IMR-90 (cell line): Measurements from ENCODE around the gene ASGR2. TPM values are rescaled to one million over a fixed set of nuclear protein-coding genes. Genes with fewer than 3 reads are reported as not detected.

ENCODE experiments used
- ATAC-seq: fragments of 200-7000 bp; cut with Tn5 transposase; 2 replicates; pipeline ENCODE4 v1.9.1; 2020; ENCODE audit warnings: low read depth, mild to moderate bottlenecking, moderate library complexity
- BruUV-seq: library from RNA; stranded (reverse); fragments of 400-500 nt; replicated peaks from 2 replicates; lab custom pipeline; 2021; lab: Mats Ljungman, UMichigan
- CTCF ChIA-PET: fragments of 300-600 bp; formaldehyde crosslinking; extraction: SDS; loops from one replicate; lab custom pipeline; 2021; ENCODE audit warnings: antibody characterized with exemption; lab: Yijun Ruan, JAX
- POLR2A ChIA-PET: fragments of 300-600 bp; sonication (Branson Sonifier 250); formaldehyde crosslinking; loops from one replicate; lab custom pipeline; 2022; ENCODE audit warnings: antibody characterized with exemption; ENCODE audit not compliant: unreplicated experiment; lab: Charles Lee
- DNase-seq: peaks from one replicate; pipeline ENCODE4 v3.0.0; 2013
- H2AFZ ChIP-seq: replicated peaks from 2 replicates; pipeline ENCODE3; 2013; ENCODE audit warnings: low read length, mild to moderate bottlenecking; ENCODE audit not compliant: poor library complexity
- H2AK5ac ChIP-seq: 2 replicates; pipeline ENCODE4 v1.6.1; 2013; ENCODE audit warnings: low read depth, low read length, inconsistent platforms
- H2AK9ac ChIP-seq: replicated peaks from 2 replicates; pipeline ENCODE3; 2013; ENCODE audit warnings: mild to moderate bottlenecking, low read depth, low read length, moderate library complexity; ENCODE audit not compliant: poor library complexity
- H2BK120ac ChIP-seq: 2 replicates; pipeline ENCODE4 v1.6.1; 2013; ENCODE audit warnings: low read depth, low read length, inconsistent platforms
- H2BK15ac ChIP-seq: 3 replicates; pipeline ENCODE4 v1.6.1; 2013; ENCODE audit warnings: low read depth, low read length, inconsistent platforms
- H2BK20ac ChIP-seq: 2 replicates; pipeline ENCODE4 v1.6.1; 2013; ENCODE audit warnings: low read depth, mild to moderate bottlenecking, inconsistent platforms, low read length, moderate library complexity
- H2BK5ac ChIP-seq: 2 replicates; pipeline ENCODE4 v1.6.1; 2013; ENCODE audit warnings: mild to moderate bottlenecking, low read depth, low read length, inconsistent platforms; ENCODE audit not compliant: poor library complexity, severe bottlenecking
- H3K14ac ChIP-seq: replicated peaks from 2 replicates; pipeline ENCODE4 v1.6.1; 2013; ENCODE audit warnings: low read depth, low read length, inconsistent platforms
- H3K18ac ChIP-seq: 2 replicates; pipeline ENCODE4 v1.6.1; 2013; ENCODE audit warnings: low read depth, low read length, control low read depth
- H3K23ac ChIP-seq: 2 replicates; pipeline ENCODE4 v1.6.1; 2013; ENCODE audit warnings: low read depth, low read length, inconsistent platforms
- H3K27ac ChIP-seq: 2 replicates; pipeline ENCODE4 v1.5.1; 2013; ENCODE audit warnings: mild to moderate bottlenecking, control low read depth, low read length; ENCODE audit not compliant: insufficient read depth
- H3K27me3 ChIP-seq: 2 replicates; pipeline ENCODE4 v1.6.1; 2013; ENCODE audit warnings: low read length; ENCODE audit not compliant: control insufficient read depth, insufficient read depth
- H3K36me3 ChIP-seq: 2 replicates; pipeline ENCODE4 v1.6.1; 2013; ENCODE audit warnings: low read length, mixed read lengths; ENCODE audit not compliant: control insufficient read depth, insufficient read depth
- H3K4ac ChIP-seq: 2 replicates; pipeline ENCODE4 v1.6.1; 2013; ENCODE audit warnings: low read depth, low read length, inconsistent platforms
- H3K4me1 ChIP-seq: 2 replicates; pipeline ENCODE4 v1.6.1; 2013; ENCODE audit warnings: low read length, mixed read lengths; ENCODE audit not compliant: control insufficient read depth, insufficient read depth
- H3K4me2 ChIP-seq: 2 replicates; pipeline ENCODE4 v1.6.1; 2013; ENCODE audit warnings: low read depth, mild to moderate bottlenecking, control low read depth, low read length, moderate library complexity
- H3K4me3 ChIP-seq: 2 replicates; pipeline ENCODE4 v1.5.1; 2013; ENCODE audit warnings: low read depth, mild to moderate bottlenecking, control low read depth, low read length, moderate library complexity; ENCODE audit not compliant: insufficient read depth
- H3K56ac ChIP-seq: 2 replicates; pipeline ENCODE4 v1.6.1; 2013; ENCODE audit warnings: low read length, inconsistent platforms; ENCODE audit not compliant: insufficient read depth; ENCODE audit errors: extremely low read depth
- H3K79me1 ChIP-seq, 2 experiments: 2 replicates each; pipeline ENCODE4 v1.6.1; 2013; ENCODE audit warnings: low read length in 2 of 2, inconsistent platforms in 1 of 2, low read depth in 1 of 2
- H3K9ac ChIP-seq: 2 replicates; pipeline ENCODE4 v1.6.1; 2013; ENCODE audit warnings: low read depth, low read length, control low read depth
- H3K9me1 ChIP-seq: 2 replicates; pipeline ENCODE4 v1.6.1; 2013; ENCODE audit warnings: low read length, inconsistent platforms; ENCODE audit not compliant: insufficient read depth
- H3K9me3 ChIP-seq: 2 replicates; pipeline ENCODE4 v1.6.1; 2013; ENCODE audit warnings: low read length; ENCODE audit not compliant: control insufficient read depth, insufficient read depth
- H4K20me1 ChIP-seq: 2 replicates; pipeline ENCODE4 v1.6.1; 2013; ENCODE audit warnings: low read length, inconsistent platforms; ENCODE audit not compliant: insufficient read depth
- H4K5ac ChIP-seq: 2 replicates; pipeline ENCODE4 v1.6.1; 2013; ENCODE audit warnings: mild to moderate bottlenecking, low read depth, low read length, control low read depth
- H4K8ac ChIP-seq, 2 experiments: 2 replicates each; pipeline ENCODE4 v1.6.1; 2013; ENCODE audit warnings: low read depth in 2 of 2, low read length in 2 of 2, control low read depth in 1 of 2, inconsistent platforms in 1 of 2
- H4K91ac ChIP-seq: 2 replicates; pipeline ENCODE4 v1.6.1; 2013; ENCODE audit warnings: low read depth, low read length, inconsistent platforms; ENCODE audit not compliant: insufficient read depth
- BHLHE40 ChIP-seq: fragments of 150-350 bp; IDR thresholded peaks from 2 replicates; pipeline ENCODE4 v1.6.1; 2016; ENCODE audit warnings: mild to moderate bottlenecking, low read depth, low read length
- CEBPB ChIP-seq: IDR thresholded peaks from 2 replicates; pipeline ENCODE4 v1.6.1; 2012; ENCODE audit warnings: low read depth, low read length, improper control_type of control experiment
- ELK1 ChIP-seq: fragments of 150-350 bp; IDR thresholded peaks from 2 replicates; pipeline ENCODE4 v1.6.1; 2016; ENCODE audit warnings: low read depth, mild to moderate bottlenecking, low read length, moderate library complexity, borderline replicate concordance
- FOS ChIP-seq: fragments of 150-350 bp; IDR thresholded peaks from 2 replicates; pipeline ENCODE4 v1.6.1; 2016; ENCODE audit warnings: low read depth, low read length
- MAFK ChIP-seq: IDR thresholded peaks from 2 replicates; pipeline ENCODE4 v1.6.1; 2012; ENCODE audit warnings: low read depth, low read length, improper control_type of control experiment
- MXI1 ChIP-seq: IDR thresholded peaks from 2 replicates; pipeline ENCODE4 v1.6.1; 2012; ENCODE audit warnings: low read depth, mild to moderate bottlenecking, low read length, moderate library complexity, borderline replicate concordance
- NFE2L2 ChIP-seq: fragments of 150-350 bp; IDR thresholded peaks from 2 replicates; pipeline ENCODE4 v1.6.1; 2016; ENCODE audit warnings: low read depth, mild to moderate bottlenecking, low read length
- POLR2A ChIP-seq: IDR thresholded peaks from 2 replicates; pipeline ENCODE4 v1.6.1; 2012; ENCODE audit warnings: mild to moderate bottlenecking, low read depth, low read length
- RAD21 ChIP-seq: IDR thresholded peaks from 2 replicates; pipeline ENCODE4 v1.6.1; 2012; ENCODE audit warnings: low read length, improper control_type of control experiment
- RCOR1 ChIP-seq: IDR thresholded peaks from 2 replicates; pipeline ENCODE4 v1.6.1; 2012; ENCODE audit warnings: mild to moderate bottlenecking, low read length, improper control_type of control experiment; ENCODE audit not compliant: insufficient replicate concordance
- SMC3 ChIP-seq: fragments of 150-350 bp; IDR thresholded peaks from 2 replicates; pipeline ENCODE4 v1.6.1; 2016; ENCODE audit warnings: low read depth, mild to moderate bottlenecking, antibody characterized with exemption, low read length, moderate library complexity
- WGBS, 2 experiments: methylation state at CpG; one replicate each; pipeline versions ENCODE4 v1.1.5 to v1.1.7; 2013; ENCODE audit warnings: missing lambda C conversion rate in 2 of 2; ENCODE audit not compliant: insufficient read length in 1 of 2; ENCODE audit errors: extremely low coverage in 2 of 2; 5-methylcytosine and 5-hydroxymethylcytosine counted together
- dilution Hi-C: fragments of 300-500 bp; cut with HindIII; formaldehyde crosslinking; loops from one replicate; pipeline ENCODE4 v1.14.3; 2018; ENCODE audit warnings: low sequenced_read_pairs; ENCODE audit not compliant: unreplicated experiment
- in situ Hi-C: fragments of 300-500 bp; cut with MboI; formaldehyde crosslinking; loops from 3 replicates; pipeline ENCODE4 v1.14.3; 2019; ENCODE audit warnings: low sequenced_read_pairs, inconsistent platforms, mixed read lengths
- intact Hi-C: fragments of 100-400 bp; cut with micrococcal nuclease; formaldehyde crosslinking; loops from 2 replicates; pipeline ENCODE4 v1.10.0; 2022
- polyA plus RNA-seq, 3 experiments: library from polyadenylated mRNA; depleted of rRNA; stranded (reverse); fragments of >200 nt; gene quantifications; 2 replicates each; pipeline ENCODE4 v1.2.3, GENCODE V29; 2012; ENCODE audit warnings: low replicate concordance in 1 of 3
- total RNA-seq: library from RNA; depleted of rRNA; stranded (reverse); fragments of >200 nt; gene quantifications from 2 replicates; pipeline ENCODE4 v1.2.3, GENCODE V29; 2012
- TF ChIP-seq, protein P1 (sequence below): fragments of 150-350 bp; IDR thresholded peaks from 2 replicates; pipeline ENCODE4 v1.6.1; 2017; ENCODE audit warnings: mild to moderate bottlenecking, antibody characterized with exemption, low read length, low read depth

Gene ASGR2
- total and polyA plus RNA-seq, 2 of the 4 experiments (the other 2 are of a cell fraction) = not detected

GRCh38 chr17:7074931-7075330 lies 39.7 kb downstream of the ASGR2 start:
- Histone ChIP-seq H3K4me2 (no peak overlapping the region), H3K9me3 (no peaks in the 10 kb centered on the region), H2BK15ac (no peak overlapping the region), H3K9me1 (no peaks in the 10 kb centered on the region), H3K23ac (no peak overlapping the region), H3K27ac (no peak overlapping the region), H3K9ac (no peak overlapping the region), H2BK20ac (no peak overlapping the region), H3K79me1 (no peaks in the 10 kb centered on the region), H2AK9ac (no peak overlapping the region), H3K4ac (no peak overlapping the region), H4K8ac (no peak overlapping the region), H3K4me1 (no peaks in the 10 kb centered on the region), H4K5ac (no peak overlapping the region), H3K56ac (no peak overlapping the region), H2AFZ (no peak overlapping the region), H3K4me3 (no peak overlapping the region), H2BK120ac (no peak overlapping the region), H2AK5ac (no peak overlapping the region), H4K91ac (no peak overlapping the region), H3K14ac (no peak overlapping the region), H4K20me1 (no peaks in the 10 kb centered on the region), H3K27me3 (peaks cover 13% of the 10 kb centered on the region), H3K18ac (no peak overlapping the region), H2BK5ac (no peak overlapping the region), H3K36me3 (no peaks in the 10 kb centered on the region)
- in situ Hi-C loops = loop anchor here (25.0 kb wide), 1 partner anchor 462 kb away; the partner anchor contains the start of gene TNFSF12
- dilution Hi-C loops = no loop called here
- no peak for TF ChIP-seq RCOR1
- TF ChIP-seq ELK1 = no peak
- no peak for TF ChIP-seq NFE2L2
- TF ChIP-seq, protein P1, sequence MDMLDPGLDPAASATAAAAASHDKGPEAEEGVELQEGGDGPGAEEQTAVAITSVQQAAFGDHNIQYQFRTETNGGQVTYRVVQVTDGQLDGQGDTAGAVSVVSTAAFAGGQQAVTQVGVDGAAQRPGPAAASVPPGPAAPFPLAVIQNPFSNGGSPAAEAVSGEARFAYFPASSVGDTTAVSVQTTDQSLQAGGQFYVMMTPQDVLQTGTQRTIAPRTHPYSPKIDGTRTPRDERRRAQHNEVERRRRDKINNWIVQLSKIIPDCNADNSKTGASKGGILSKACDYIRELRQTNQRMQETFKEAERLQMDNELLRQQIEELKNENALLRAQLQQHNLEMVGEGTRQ = no peak
- no peak for TF ChIP-seq POLR2A
- TF ChIP-seq FOS = no peak
- no peak for TF ChIP-seq MXI1
- no peak for TF ChIP-seq BHLHE40
- no peak for TF ChIP-seq RAD21
- no peak for TF ChIP-seq SMC3
- TF ChIP-seq CEBPB = no peak
- TF ChIP-seq MAFK = no peak
- ChIA-PET CTCF (no interaction called here), POLR2A (interaction anchor here (0.6 kb wide), 1 partner anchor 9 kb away, joined by 4 read pairs; no protein-coding TSS in a partner anchor)
- no peak for DNase-seq
- no peak for ATAC-seq
- no TSS peak for BruUV-seq
- intact Hi-C loops = no loop called here
- WGBS, 2 experiments = 63% methylated on average over 4 of the region's 14 CpGs; no CpG with 5 or more reads in 1 of the 2 experiments
